Fibroblast of pulmonary artery (primary cell): ENCODE measurements around the gene SELPLG.
"Not testable (repeated sequence)": the region's sequence is repeated elsewhere in the genome, so short reads cannot be mapped to it uniquely, and the experiment has no call there.

Experiments used
- DNase-seq: peaks from one replicate; pipeline ENCODE4 v3.0.0-alpha.2; 2010; ENCODE audit warnings: low read depth
- H3K4me3 ChIP-seq: replicated peaks from 2 replicates; pipeline ENCODE4 v1.5.1; 2011; ENCODE audit warnings: low read depth, mild to moderate bottlenecking, control low read depth, low read length, moderate library complexity
- CTCF ChIP-seq: IDR thresholded peaks from 2 replicates; pipeline ENCODE4 v1.5.1; 2011; ENCODE audit warnings: mild to moderate bottlenecking, control low read depth, low read length, inconsistent platforms; ENCODE audit errors: missing control alignments

SELPLG gene

GRCh38 chr12:108578813-108579212 lies 54.9 kb downstream of the SELPLG start:
- DNase-seq, result no peak
- no peak overlapping the region for H3K4me3 ChIP-seq
- no peak for TF ChIP-seq CTCF

- DNase-seq, result no peak
- no peak for TF ChIP-seq CTCF
- H3K4me3 ChIP-seq, result no peak overlapping the region
These were observed 55.4 kb downstream of the SELPLG start for GRCh38 chr12:108578264-108578663.

DNA sequence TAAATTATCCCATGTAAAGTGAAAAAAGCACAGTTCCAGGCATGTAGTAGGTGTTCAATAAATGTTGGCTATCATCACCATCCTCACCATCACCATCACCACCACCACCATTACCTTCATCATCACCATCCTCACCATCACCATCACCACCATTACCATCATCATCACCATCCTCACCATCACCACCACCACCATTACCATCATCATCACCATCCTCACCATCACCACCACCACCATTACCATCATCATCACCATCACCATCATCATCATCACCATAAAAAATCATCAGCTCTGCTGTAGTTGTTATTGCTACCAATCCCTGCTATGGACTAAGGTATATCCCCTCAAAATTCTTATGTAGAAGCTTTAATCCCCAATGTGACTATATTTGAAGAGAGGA lies 56.2 kb downstream of the SELPLG start:
- no peak for DNase-seq
- no peak for TF ChIP-seq CTCF
- H3K4me3 ChIP-seq, result no peak overlapping the region

- H3K4me3 ChIP-seq, result no peak overlapping the region
- no peak for TF ChIP-seq CTCF
- DNase-seq, result no peak
These were observed 56.9 kb downstream of the SELPLG start for GRCh38 chr12:108576660-108577234.

- no peak overlapping the region for H3K4me3 ChIP-seq
- TF ChIP-seq CTCF, result no peak
- DNase-seq, result no peak
These were observed 58.3 kb downstream of the SELPLG start for GRCh38 chr12:108575199-108575912.

GRCh38 chr12:108574276-108574675 lies 59.4 kb downstream of the SELPLG start:
- H3K4me3 ChIP-seq, DNase-seq: not testable (repeated sequence)

DNA sequence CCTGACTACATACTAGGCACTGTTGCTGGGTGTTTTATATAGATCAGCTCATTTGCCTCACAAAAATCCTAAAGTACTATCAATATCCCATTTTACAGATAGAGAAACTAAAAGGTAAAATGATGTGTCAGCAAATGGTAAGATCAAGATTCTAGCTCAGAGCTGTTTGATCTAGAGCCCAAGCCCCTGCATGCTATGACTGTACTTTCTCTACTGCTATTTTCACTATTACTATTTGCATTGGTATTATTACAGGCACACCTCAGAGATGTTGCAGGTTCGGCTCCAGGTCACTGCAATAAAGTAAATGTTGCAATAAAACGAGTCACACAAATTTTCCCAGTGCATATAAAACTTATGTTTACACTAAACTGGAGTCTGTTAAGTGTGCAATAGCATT lies 60.4 kb downstream of the SELPLG start:
- no peak for TF ChIP-seq CTCF
- DNase-seq, result no peak
- H3K4me3 ChIP-seq, result no peak overlapping the region
